Brain microvascular endothelial cell (primary cell): ENCODE data around the gene PILRB.

Experiments used
- DNase-seq: peaks from one replicate; pipeline ENCODE4 v3.0.0-alpha.2; 2020
- H3K27ac ChIP-seq: fragments of 250-450 bp; sonication (Bioruptor Pico); 2 replicates; pipeline ENCODE4 v1.5.1; 2020; ENCODE audit warnings: mild to moderate bottlenecking, moderate library complexity
- H3K27me3 ChIP-seq: fragments of 250-450 bp; sonication (Bioruptor Pico); replicated peaks from 2 replicates; pipeline ENCODE4 v1.5.1; 2020; ENCODE audit warnings: mild to moderate bottlenecking
- H3K36me3 ChIP-seq: fragments of 250-450 bp; sonication (Bioruptor Pico); replicated peaks from 2 replicates; pipeline ENCODE4 v1.5.1; 2020; ENCODE audit warnings: mild to moderate bottlenecking
- H3K4me3 ChIP-seq: 2 replicates; pipeline ENCODE4 v1.5.1; 2011; ENCODE audit warnings: low read depth, mild to moderate bottlenecking, control low read depth, low read length, moderate library complexity
- in situ Hi-C: cut with HindIII; loops from 2 replicates; pipeline ENCODE4 v1.10.0; 2017; ENCODE audit warnings: low sequenced_read_pairs, low pct_ligation_motif_present
- TF ChIP-seq, protein P1 (sequence below): IDR thresholded peaks from 2 replicates; pipeline ENCODE4 v1.5.1; 2011; ENCODE audit warnings: low read depth, mild to moderate bottlenecking, moderate library complexity, low read length, control low read depth, inconsistent platforms; ENCODE audit errors: missing control alignments

The PILRB gene

DNA sequence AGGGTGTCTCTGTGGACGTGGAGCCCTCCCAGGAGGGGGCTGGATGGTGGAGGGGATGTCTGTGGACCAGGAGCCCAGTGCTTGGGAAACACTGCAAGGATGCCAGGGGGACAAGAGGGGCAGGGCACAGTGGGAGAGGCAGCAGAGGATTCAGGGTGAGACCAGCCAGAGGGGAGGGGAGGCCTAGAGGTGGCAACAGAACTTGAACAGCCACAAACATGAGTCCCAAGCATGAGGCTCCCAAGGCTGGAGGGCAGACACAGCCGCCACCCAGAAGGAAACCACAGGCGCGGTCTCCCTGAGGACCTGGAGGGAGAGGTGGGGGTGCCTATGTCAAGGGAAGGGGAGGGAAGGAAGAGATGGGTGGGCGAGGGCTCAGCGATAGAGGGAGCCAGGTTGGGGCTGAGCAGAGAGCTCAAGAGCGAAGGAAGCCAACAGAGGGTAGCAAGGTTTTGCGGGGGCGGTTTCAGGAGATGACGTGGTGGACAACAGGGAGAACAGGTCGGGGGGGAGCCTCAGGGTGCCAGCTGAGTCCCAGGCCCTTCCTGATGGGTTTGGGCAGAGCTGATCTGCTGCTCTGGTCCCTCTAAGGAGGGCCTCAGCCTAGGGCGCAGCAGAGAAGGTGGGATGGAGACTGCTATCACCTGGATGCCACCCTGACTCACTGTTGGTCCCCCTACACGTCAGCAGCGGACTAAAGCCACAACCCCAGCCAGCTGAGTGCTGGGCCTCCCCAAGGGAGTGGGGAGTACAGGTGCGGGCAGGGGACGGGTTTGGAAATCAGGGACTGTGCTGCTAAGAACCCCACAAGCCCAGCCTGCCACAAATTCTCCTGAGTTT is 8.7 kb downstream of the PILRB start:
- in situ Hi-C loops, result no loop called here
- no peak for DNase-seq
- H3K27me3 ChIP-seq, result no peaks in the 10 kb centered on the region
- H3K36me3 ChIP-seq, result peaks cover 15% of the 10 kb centered on the region
- no peak overlapping the region for H3K4me3 ChIP-seq
- H3K27ac ChIP-seq, result no peak overlapping the region
- TF ChIP-seq, protein P1, sequence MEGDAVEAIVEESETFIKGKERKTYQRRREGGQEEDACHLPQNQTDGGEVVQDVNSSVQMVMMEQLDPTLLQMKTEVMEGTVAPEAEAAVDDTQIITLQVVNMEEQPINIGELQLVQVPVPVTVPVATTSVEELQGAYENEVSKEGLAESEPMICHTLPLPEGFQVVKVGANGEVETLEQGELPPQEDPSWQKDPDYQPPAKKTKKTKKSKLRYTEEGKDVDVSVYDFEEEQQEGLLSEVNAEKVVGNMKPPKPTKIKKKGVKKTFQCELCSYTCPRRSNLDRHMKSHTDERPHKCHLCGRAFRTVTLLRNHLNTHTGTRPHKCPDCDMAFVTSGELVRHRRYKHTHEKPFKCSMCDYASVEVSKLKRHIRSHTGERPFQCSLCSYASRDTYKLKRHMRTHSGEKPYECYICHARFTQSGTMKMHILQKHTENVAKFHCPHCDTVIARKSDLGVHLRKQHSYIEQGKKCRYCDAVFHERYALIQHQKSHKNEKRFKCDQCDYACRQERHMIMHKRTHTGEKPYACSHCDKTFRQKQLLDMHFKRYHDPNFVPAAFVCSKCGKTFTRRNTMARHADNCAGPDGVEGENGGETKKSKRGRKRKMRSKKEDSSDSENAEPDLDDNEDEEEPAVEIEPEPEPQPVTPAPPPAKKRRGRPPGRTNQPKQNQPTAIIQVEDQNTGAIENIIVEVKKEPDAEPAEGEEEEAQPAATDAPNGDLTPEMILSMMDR, result no peak

DNA sequence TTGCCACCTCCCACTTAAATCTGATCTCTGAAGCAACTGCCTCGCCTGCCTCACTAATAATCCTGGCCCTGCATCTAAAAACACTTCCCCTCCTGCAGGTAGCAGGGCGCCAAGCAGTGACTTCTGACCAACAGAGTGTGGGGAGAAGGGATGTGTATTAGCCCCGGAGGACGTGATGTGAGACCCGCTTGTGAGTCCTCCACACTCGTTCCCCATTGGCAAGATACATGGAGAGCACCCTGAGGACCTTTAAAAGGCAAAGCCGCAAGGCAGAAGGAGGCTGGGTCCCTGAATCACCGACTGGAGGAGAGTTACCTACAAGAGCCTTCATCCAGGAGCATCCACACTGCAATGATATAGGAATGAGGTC is 9.3 kb downstream of the PILRB start:
- H3K36me3 ChIP-seq, result peaks cover 9% of the 10 kb centered on the region
- no peaks in the 10 kb centered on the region for H3K27me3 ChIP-seq
- DNase-seq, result no peak
- in situ Hi-C loops, result no loop called here
- TF ChIP-seq, protein P1, result no peak
- H3K4me3 ChIP-seq, result no peak overlapping the region
- H3K27ac ChIP-seq, result no peak overlapping the region

DNA sequence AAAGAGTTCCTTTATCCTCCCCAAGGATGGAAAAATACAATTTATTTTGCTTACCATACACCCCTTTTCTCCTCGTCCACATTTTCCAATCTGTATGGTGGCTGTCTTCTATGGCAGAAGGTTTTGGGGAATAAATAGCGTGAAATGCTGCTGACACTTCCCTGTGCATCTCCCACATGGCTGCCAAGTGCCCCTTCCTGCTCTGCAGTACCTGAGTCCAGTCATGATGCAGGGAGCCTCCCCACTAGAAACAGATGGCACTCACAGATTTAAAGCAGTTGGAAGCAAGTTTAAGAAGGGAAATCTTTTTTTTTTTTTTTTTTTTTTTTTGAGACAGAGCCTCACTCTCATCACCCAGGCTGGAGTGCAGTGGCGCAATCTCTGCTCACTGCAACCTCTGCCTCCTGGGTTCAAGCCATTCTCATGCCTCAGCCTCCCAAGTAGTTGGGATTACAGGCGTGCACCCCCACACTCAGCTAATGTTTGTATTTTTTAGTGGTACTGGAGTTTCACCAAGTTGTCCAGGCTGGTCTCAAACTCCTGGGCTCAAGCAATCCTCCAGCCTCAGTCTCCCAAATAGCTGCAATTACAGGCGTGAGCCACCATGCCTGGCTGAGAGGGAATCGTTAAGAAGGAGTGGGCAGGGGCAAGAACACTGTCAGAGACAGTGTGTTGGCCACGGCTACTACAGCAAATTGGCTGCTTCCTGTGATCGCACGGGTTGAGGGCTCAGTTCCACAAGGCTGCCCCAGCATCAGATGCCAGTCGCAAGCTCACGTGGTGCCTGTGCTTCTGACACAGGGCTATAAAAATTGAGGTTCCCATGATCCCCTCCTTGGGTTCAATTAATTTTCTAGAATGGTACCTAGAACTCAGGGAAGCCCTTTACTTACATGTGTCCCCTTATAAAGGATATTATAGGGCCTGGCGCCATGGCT is 10.0 kb downstream of the PILRB start:
- no peak overlapping the region for H3K27ac ChIP-seq
- no peak for DNase-seq
- no peak overlapping the region for H3K4me3 ChIP-seq
- in situ Hi-C loops, result no loop called here
- peaks cover 5% of the 10 kb centered on the region for H3K36me3 ChIP-seq
- H3K27me3 ChIP-seq, result no peaks in the 10 kb centered on the region
- TF ChIP-seq, protein P1, result no peak

DNA sequence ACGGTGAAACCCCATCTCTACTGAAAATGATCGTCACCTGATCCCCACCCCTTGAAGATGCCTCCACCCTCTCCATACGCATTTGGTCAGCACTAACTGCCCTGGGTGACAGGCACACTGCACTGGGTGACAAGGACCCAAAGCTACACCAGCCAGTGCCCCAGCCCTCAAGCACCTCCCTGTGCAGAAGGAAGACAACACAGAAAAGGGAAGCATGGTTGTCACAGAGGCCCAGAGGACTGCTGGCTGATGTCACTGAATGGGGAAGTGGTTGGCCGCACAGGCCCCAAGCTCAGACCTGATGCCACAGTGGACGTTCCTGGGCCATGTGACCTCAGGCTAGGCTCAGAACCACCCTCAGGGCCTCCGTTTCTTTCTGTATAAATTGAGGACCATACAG is 11.2 kb downstream of the PILRB start:
- no peak overlapping the region for H3K27ac ChIP-seq
- no peaks in the 10 kb centered on the region for H3K27me3 ChIP-seq
- TF ChIP-seq, protein P1, result no peak
- no peak overlapping the region for H3K4me3 ChIP-seq
- no peak for DNase-seq
- H3K36me3 ChIP-seq, result no peaks in the 10 kb centered on the region
- in situ Hi-C loops, result no loop called here

DNA sequence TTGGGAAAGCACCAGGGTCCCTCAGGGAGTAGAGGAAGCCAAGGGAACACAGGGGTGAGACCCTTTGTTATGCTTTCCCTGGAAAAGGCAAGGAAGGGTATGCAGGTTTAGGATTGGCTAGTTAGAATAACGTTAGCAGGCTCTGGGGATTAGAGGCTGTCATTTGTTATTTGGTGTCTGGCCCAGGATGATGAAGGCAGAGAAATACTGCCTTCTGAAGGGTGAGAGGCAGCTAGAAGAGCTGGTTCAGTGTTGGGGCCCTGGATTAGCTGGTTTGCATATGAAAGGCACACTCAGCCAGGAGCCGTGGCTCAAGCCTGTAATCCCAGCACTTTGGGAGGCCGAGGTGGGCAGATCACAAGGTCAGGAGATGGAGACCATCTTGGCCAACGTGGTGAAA is 12.4 kb downstream of the PILRB start:
- in situ Hi-C loops, result no loop called here
- no peak overlapping the region for H3K4me3 ChIP-seq
- no peak overlapping the region for H3K27ac ChIP-seq
- no peaks in the 10 kb centered on the region for H3K36me3 ChIP-seq
- DNase-seq, result no peak
- no peaks in the 10 kb centered on the region for H3K27me3 ChIP-seq
- TF ChIP-seq, protein P1, result no peak
